ENCODE results near the gene SRP9.
A peak's percentile ranks its signal among the peaks of the same experiment; 100 is the strongest.

- TF ChIP-seq EP300 (IDR thresholded peaks at IDR 0.05) (no peak), POLR2A (IDR thresholded peaks at IDR 0.05; ENCODE audit: low read depth) (no peak), POLR2AphosphoS5 (IDR thresholded peaks at IDR 0.05) (peak in 1 of 2 donors; percentile 37)
- TF ChIP-seq, protein P1, sequence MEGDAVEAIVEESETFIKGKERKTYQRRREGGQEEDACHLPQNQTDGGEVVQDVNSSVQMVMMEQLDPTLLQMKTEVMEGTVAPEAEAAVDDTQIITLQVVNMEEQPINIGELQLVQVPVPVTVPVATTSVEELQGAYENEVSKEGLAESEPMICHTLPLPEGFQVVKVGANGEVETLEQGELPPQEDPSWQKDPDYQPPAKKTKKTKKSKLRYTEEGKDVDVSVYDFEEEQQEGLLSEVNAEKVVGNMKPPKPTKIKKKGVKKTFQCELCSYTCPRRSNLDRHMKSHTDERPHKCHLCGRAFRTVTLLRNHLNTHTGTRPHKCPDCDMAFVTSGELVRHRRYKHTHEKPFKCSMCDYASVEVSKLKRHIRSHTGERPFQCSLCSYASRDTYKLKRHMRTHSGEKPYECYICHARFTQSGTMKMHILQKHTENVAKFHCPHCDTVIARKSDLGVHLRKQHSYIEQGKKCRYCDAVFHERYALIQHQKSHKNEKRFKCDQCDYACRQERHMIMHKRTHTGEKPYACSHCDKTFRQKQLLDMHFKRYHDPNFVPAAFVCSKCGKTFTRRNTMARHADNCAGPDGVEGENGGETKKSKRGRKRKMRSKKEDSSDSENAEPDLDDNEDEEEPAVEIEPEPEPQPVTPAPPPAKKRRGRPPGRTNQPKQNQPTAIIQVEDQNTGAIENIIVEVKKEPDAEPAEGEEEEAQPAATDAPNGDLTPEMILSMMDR (IDR thresholded peaks at IDR 0.05): no peak
Measured at GRCh38 chr1:225754940-225755641, 22.5 kb upstream of the SRP9 start.
